ACHN (cell line): ENCODE measurements around the gene GLT1D1.
A peak's percentile ranks its signal among the peaks of the same experiment; 100 is the strongest.
"Not testable (repeated sequence)": the region's sequence is repeated elsewhere in the genome, so short reads cannot be mapped to it uniquely, and the experiment has no call there.

ENCODE experiments used
- DNase-seq: peaks from one replicate; pipeline ENCODE4 v3.0.0-alpha.2; 2015
- in situ Hi-C: cut with HindIII; loops from 2 replicates; pipeline ENCODE4 v1.10.0; 2017; ENCODE audit warnings: low sequenced_read_pairs, low pct_ligation_motif_present, low pct_unique_long_range_greater_than_20kb

The GLT1D1 gene

GRCh38 chr12:128819293-128820144 is 33.8 kb upstream of the GLT1D1 start:
- no peak for DNase-seq
- in situ Hi-C loops: no loop called here

DNA sequence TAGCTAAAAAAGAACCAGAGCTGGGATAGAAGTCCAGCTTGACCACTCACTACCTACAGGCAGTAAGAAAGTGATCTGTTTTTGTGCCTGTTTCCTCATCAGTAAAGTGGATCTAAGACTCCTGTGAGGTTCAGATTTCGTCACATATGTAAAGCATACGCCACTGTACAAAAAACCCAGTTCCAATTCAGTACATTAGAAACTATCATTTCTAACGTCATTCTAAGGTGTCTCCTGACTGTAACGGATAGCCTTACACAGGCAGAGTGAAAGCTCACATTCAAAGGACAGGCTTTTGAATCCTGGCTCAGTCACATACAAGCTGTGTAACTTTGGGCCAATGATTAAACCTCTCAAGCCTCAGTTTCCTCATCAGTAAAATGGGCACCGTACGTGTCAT is 33.0 kb upstream of the GLT1D1 start:
- no peak for DNase-seq
- in situ Hi-C loops: no loop called here

DNA sequence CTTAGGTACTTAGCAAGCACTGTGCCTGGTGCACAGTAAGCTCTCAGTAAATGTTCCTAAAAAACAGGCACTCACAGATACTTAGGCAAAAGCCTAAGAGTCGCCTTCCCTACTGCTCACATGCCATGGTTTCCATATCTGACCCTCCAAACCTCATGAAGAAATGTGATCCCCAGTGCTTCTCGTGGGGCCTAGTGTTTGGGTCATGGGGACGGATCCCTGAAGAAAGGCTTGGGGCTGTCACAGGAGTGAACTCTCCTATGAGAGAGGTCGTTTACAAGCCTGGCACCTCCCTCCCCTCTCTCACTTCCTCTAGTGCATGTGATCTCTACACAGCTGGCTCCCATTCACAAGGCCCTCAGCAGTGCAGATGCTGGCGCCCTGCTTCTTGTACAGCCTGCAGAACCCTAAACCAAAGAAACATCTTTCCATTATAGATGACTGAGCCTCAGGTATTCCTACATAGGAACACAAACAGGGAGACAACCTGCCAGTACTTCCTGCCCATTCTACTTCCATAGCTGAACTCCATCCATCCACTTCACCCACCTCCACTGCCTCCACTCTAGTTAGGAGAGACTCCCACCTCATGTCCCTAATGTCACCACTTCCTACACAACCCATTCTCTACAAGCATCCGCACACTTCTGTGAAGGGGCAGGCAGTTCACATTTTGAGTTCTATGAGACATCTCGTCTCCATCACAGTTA is 32.4 kb upstream of the GLT1D1 start:
- in situ Hi-C loops: no loop called here
- DNase-seq: no peak

DNA sequence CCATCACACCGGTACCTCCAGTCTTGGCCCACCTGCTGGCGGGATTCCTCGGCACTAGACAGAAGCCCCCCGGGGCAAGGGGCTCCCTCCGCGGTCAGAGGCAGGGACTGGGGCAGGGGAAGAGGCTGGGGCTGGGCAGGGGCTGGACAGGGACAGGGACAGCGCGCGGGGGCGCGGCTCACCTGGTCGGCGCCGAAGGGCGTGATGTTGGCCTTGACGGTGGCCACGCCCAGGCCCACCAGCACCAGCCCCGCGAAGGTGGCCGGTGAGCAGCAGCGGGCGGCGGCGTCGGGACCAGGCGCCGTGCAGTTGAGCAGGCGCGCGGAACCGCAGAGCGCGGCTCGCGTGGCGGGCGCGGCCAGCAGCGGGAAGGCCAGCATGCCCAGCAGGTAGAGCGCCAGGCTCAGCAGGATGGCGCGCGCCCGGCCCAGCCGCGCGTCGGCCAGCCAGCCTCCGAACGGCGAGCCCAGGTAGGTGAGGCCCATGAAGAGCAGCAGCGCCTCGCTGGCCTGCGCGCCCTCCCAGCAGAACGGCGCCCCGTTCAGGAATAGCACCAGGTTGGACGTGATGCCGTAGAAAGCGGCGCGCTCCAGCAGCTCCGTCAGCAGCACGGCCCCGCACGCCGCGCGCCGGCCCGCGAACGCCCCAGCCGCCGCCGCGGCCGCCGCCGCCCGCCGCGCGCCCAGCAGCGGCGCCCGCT is 29.9 kb upstream of the GLT1D1 start:
- DNase-seq: no peak
- in situ Hi-C loops: no loop called here

DNA sequence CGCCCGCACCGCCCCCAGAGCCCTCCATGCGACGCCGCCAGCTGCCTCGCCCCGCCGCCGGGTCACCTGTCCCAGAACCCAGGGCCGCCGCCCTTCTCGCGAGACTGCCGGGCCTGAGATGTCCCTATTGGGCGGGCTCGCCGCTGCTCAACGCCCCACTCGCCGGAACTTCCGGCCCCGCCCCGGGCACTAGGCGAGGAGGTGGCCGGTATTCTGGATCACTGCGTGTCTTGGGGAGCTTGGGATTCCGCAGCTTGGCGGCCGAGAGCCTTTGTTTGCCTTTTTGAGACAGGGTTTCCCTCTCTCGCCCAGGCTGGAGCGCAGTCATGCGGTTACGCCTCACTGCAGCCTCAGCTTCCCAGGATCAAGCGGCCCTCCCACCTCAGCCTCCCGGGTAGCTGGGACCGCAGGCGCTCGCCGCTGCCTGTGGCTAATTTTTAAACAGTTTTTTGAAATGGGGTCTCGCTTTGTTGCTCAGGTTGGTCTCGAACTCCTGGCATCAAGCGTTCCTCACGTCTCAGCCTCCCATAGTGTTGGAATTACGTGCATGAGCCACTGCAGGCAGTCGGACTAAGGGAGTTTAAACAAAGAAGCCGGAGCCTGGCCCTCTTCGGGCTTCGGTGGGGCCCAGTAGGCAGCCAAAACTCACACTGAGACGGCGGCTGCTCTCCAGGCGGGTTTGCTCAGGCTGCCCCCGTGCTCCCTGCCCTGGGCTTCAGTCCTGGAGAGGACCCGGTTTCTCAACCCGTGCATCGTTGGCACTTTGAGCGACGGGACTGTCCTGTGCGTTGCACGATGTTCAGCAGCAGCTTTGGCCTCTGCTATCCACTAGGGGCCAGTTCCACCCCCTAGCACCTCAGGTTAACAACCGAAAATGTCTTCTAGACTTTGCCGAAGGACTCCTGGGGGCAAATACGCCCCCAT is 29.1 kb upstream of the GLT1D1 start, which contains the start of gene SLC15A4:
SLC15A4 (minus strand) TSS at position 43 of the 924 bp plus-strand sequence; CDS start at position 28, 15 bp downstream.
- in situ Hi-C loops: no loop called here

GRCh38 chr12:128825835-128826234 is 27.4 kb upstream of the GLT1D1 start:
- DNase-seq: no peak
- in situ Hi-C loops: no loop called here

More for the DNA sequence above, 29.1 kb upstream of the GLT1D1 start, which contains the start of gene SLC15A4:
- peak; percentile 98 for DNase-seq

- no peak for DNase-seq
- in situ Hi-C loops: no loop called here
These were observed 25.6 kb upstream of the GLT1D1 start for GRCh38 chr12:128827724-128828123.

GRCh38 chr12:128829861-128830504 is 23.3 kb upstream of the GLT1D1 start:
- in situ Hi-C loops: no loop called here
- DNase-seq: no peak

GRCh38 chr12:128830505-128830893 is 22.8 kb upstream of the GLT1D1 start:
- in situ Hi-C loops: no loop called here
- DNase-seq: no peak

DNA sequence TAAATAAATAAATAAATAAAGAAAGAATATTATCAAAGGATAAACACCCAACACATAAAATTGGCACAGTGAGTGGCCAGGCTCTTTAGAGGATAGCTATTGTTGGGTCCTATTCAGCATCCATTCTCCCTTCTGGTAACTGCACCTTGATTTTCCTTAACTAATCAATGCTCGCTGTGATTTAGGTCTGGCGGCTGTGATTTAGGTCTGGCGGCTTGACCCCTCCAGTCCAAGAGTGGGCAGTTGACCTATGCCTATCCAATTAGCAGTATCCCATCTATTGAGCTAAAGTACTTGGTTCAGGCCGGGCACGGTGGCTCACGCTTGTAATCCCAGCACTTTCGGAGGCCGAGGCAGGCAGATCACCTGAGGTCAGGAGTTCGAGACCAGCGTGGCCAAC is 19.9 kb upstream of the GLT1D1 start:
- no peak for DNase-seq
- in situ Hi-C loops: no loop called here

GRCh38 chr12:128839885-128840284 is 13.4 kb upstream of the GLT1D1 start:
- DNase-seq, in situ Hi-C loops: not testable (repeated sequence)

GRCh38 chr12:128840862-128841468 is 12.3 kb upstream of the GLT1D1 start:
- in situ Hi-C loops: no loop called here
- DNase-seq: no peak

GRCh38 chr12:128842579-128842978 is 10.7 kb upstream of the GLT1D1 start:
- in situ Hi-C loops: no loop called here
- no peak for DNase-seq

- in situ Hi-C loops: no loop called here
- DNase-seq: no peak
These were observed 9.7 kb upstream of the GLT1D1 start for GRCh38 chr12:128843538-128843937.

DNA sequence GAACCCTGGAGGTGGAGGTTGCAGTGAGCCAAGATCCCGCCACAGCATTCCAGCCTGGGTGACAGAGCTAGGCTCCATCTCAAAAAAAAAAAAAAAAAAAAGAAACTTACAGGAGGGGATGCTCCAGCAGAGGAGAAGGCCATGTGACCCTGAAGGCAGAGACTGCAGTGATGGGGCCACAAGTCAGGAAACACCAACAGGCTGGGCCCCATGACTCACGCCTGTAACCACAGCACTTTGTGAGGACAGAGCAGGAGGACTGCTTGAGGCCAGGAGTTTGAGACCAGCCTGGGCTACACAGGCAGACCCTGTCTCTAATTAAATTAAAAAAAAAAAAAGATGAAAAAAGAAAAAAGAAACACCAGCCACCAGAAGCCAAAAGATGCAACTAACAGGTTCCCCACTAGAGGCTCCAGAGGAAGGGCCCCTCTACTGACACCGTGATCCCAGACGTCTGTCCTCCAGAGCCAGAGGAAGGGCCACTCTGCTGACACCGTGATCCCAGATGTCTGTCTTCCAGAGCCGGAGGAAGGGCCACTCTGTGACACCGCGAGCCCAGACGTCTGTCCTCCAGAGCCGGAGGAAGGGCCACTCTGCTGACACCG is 9.1 kb upstream of the GLT1D1 start:
- no peak for DNase-seq
- in situ Hi-C loops: no loop called here

- DNase-seq, in situ Hi-C loops: not testable (repeated sequence)
These were observed 6.6 kb upstream of the GLT1D1 start for GRCh38 chr12:128846671-128847070.

DNA sequence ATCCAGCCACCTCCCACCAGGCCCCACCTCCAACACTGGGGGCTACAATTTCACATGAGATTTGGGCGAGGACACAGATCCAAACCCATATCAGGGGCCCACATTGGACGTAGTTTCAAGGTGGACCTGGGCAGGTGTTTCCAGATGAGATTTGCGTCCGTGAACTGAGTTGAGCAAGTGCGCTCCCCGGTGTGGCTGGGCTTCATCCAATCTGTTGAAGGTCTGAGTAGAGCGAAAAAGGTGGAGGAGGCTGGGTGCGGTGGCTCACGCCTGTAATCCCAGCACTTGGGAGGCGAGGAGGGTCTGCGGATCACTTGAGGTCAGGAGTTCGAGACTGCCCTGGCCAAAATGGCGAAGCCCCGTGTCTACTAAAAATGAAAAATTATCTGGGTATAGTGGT is 4.9 kb upstream of the GLT1D1 start:
- in situ Hi-C loops: no loop called here
- DNase-seq: no peak
